Right ventricle myocardium superior (tissue), 1 donor: ENCODE results near the gene GTF2B. TPM values are rescaled to one million over a fixed set of nuclear protein-coding genes. Genes with fewer than 3 reads are reported as not detected.
"Not testable (repeated sequence)": the region's sequence is repeated elsewhere in the genome, so short reads cannot be mapped to it uniquely, and the experiment has no call there.

Source experiments
- ATAC-seq: fragments of 200-7000 bp; cut with Tn5 transposase; one replicate; pipeline ENCODE4 v1.9.1; 2020; ENCODE audit warnings: mild to moderate bottlenecking; ENCODE audit not compliant: poor library complexity
- DNase-seq: peaks from one replicate; pipeline ENCODE4 v3.0.0-alpha.2; 2020
- intact Hi-C: fragments of 100-400 bp; cut with DNase I; formaldehyde crosslinking; loops from one replicate; pipeline ENCODE4 v1.11.2; 2022
- total RNA-seq: library from RNA; stranded (reverse); fragmentation: NEBNext Ultra II Directional; extraction: Animal tissue kit (Norgen Biotek cat#: 25700); gene quantifications from one replicate; pipeline ENCODE4 v1.2.1, GENCODE V29; 2021
- donor health status: DM: no; HTN: yes; CAD: no; lungs with severe emphysema.

The GTF2B gene
- total RNA-seq, 1 donor from 2014 or later, result 11.1 TPM

DNA sequence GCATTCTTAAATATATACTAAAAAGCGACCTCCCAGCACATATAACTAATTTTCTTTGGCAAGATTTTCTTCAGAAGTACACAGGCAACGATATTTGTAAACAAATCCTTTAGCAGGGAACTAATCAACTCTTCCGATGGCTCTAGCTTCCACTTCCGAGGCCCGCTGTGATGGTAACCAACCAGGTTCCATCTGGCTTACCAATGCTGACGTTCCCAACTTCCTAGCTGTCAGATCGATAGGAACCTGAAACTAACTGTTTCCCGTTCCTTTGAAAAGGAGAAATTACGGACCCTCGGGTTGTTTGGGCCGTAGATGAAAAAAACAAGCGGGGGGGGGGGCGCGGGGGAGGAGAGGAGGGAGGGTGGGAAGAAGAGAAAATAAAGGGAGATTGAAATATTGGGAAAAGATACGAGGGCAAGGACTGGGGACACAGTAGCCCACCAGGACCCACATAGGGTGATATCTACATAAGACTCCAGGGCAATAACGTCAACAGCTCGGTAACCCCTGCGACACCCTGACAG lies 513 bp downstream of the GTF2B start:
- intact Hi-C loops, result no loop called here
- ATAC-seq, result peak; percentile 39
- no peak for DNase-seq

DNA sequence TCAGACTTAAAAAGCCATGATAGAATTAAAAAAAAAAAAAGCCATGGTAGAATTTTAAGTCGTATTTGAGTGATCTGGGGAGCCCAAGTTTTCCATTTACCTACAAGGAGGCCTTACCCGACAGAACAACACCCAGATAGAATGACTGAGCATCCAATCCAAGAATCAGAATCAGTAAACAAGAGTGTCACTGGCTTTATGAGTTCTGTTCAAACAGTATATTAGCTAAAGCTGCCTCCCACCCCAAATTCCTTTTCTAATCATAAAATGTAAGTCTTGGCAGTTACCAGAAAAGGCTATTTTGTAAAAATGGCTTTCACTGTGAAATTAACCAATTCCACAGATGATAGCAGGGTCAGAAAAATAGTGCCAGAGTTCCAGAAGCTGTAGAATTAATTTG lies 1.2 kb downstream of the GTF2B start:
- no peak for ATAC-seq
- no peak for DNase-seq
- intact Hi-C loops, result no loop called here

GRCh38 chr1:88888750-88889149 lies 2.6 kb downstream of the GTF2B start:
- intact Hi-C loops, result no loop called here
- ATAC-seq (no peak), DNase-seq (no peak)

DNA sequence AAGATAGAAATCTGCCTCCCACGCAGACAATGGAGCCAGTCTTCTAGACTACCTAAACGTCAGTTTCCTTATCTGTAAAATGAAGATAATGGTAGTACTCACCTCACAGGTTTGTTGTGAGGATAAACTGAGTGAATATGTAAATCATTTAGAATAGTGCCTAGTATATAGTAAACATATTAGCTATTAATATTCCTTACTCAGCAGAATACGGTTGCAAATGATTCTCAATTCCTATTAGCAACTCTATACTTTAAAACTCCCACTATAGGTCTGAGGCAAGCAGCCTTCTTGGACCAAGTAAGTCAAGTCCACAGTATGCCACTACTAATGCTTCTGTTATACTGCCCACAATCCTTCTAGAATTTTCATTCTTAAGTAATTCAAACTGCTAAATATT lies 5.4 kb downstream of the GTF2B start:
- intact Hi-C loops, result no loop called here

DNA sequence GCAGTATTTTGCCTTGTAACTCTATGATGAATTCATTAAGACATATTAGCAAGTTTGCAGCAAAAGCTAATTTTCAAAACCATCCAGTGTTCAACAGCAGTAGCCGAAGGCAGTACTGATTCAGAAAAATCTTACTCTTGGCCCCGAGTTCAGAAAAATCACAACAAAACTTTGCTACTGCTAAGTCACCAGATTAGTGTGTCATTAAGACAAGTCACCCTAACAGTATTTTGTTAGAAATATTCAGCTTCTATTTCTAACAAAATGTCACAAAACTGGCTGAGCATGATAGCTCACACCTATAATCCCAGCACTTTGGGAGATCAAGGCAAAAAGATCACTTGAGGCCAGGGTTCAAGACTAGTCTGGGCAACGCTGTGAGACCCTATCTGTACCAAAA lies 8.2 kb downstream of the GTF2B start:
- DNase-seq (no peak), ATAC-seq (no peak)
- intact Hi-C loops, result no loop called here

More for the DNA sequence above, 5.4 kb downstream of the GTF2B start:
- ATAC-seq, result no peak
- DNase-seq, result no peak

DNA sequence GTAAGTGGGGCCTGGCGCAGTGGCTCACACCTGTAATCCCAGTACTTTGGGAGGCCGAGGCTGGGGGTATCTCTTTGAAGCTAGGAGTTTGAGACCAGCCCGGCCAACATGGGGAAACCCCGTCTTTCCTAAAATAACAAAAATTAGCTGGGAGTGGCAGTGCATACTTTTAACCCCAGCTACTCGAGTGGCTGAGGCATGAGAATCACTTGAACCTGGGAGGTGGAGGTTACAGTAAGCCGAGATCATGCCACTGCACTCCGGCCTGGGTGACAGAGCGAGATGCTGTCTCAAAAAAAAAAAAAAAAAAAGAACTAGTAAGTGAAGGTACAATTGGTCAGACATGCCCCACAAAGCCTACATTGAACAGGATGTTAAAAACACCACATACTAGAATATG lies 10.7 kb downstream of the GTF2B start:
- ATAC-seq, intact Hi-C loops, DNase-seq: not testable (repeated sequence)

DNA sequence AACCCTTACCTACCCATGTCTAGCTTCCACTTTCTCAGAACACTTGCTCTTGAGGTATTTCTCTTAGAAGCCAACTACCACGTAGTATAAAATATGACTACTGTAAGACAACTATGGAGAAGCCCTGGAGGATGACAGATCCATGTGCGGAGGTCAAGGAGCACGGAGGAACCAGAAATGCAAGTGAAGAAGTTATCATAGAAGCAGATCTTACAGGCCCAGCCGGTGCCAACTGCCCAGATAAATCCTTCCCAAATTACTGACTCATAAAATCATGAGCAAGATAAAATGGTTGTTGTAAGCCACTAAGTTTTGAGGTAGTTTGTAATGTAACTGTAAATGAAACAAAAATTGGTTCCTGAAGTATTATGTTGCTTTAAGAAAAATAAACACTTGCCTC lies 12.6 kb downstream of the GTF2B start:
- DNase-seq (no peak), ATAC-seq (no peak)
- intact Hi-C loops, result loop anchor here (5.0 kb wide), 1 partner anchor 221 kb away; no protein-coding TSS in a partner anchor

GRCh38 chr1:88877911-88878310 lies 13.5 kb downstream of the GTF2B start:
- peak; percentile 30 for ATAC-seq
- no peak for DNase-seq
- intact Hi-C loops, result loop anchor here (5.0 kb wide), 1 partner anchor 221 kb away; no protein-coding TSS in a partner anchor

GRCh38 chr1:88877382-88877825 lies 14.0 kb downstream of the GTF2B start:
- peak; percentile 55 for ATAC-seq
- no peak for DNase-seq
- intact Hi-C loops, result loop anchor here (5.0 kb wide), 1 partner anchor 220 kb away; no protein-coding TSS in a partner anchor

DNA sequence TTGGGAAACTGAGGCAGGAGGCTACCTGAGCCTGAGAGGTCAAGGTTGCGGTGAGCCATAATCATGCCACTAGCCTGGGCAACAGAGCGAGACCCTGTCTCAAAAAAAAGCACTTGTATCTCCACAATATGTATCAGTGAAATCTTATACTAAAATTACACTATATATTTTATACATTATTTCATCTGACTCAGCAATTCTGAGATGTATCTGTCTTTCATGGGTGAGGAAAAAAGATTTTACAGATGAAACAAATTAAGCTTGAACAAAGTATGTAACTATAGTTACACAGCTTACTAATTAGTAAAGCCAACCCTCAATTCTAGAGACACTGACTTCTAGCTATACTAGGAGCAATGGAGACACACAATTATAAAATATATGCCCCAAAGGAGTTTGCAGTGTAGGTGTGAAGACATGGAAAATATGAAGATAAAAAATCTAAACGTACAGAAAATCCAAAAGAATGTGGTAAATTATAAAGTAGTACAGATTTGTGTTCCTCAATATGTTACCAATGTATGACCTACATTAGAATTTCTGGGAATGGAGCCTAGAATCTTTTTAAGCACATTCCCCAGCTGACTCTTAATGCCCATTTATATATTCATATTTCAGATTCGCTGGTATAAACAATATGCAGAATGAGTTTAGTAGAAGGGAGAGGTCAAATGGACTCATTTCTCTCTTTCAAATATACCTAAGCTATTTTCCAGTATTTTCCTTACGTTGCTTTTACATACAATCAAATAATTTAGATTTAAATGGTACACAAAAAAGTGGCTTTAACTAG lies 14.6 kb downstream of the GTF2B start:
- ATAC-seq (no peak), DNase-seq (no peak)
- intact Hi-C loops, result loop anchor here (5.0 kb wide), 1 partner anchor 219 kb away; no protein-coding TSS in a partner anchor

GRCh38 chr1:88875595-88875994 lies 15.8 kb downstream of the GTF2B start:
- ATAC-seq (no peak), DNase-seq (no peak)

GRCh38 chr1:88873737-88874349 lies 17.5 kb downstream of the GTF2B start:
- intact Hi-C loops, result no loop called here
- ATAC-seq (no peak), DNase-seq (no peak)

More at GRCh38 chr1:88875595-88875994, 15.8 kb downstream of the GTF2B start:
- intact Hi-C loops, result loop anchor here (5.0 kb wide), 1 partner anchor 218 kb away; no protein-coding TSS in a partner anchor

DNA sequence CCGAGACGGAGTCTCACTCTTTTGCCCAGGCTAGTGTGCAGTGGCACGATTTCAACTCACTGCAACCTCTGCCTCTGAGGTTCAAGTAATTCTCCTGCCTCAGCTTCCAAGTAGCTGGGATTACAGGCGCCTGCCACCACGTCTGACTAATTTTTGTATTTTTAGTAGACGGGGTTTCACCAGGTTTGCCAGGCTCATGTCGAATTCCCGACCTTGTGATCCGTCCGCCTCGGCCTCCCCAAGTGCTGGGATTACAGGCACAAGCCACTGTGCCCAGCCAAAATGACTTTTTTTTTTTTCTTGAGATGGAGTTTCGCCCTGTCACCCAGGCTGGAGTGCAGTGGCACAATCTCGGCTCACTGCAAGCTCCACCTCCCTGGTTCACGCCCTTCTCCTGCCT lies 21.7 kb downstream of the GTF2B start:
- DNase-seq, intact Hi-C loops, ATAC-seq: not testable (repeated sequence)

DNA sequence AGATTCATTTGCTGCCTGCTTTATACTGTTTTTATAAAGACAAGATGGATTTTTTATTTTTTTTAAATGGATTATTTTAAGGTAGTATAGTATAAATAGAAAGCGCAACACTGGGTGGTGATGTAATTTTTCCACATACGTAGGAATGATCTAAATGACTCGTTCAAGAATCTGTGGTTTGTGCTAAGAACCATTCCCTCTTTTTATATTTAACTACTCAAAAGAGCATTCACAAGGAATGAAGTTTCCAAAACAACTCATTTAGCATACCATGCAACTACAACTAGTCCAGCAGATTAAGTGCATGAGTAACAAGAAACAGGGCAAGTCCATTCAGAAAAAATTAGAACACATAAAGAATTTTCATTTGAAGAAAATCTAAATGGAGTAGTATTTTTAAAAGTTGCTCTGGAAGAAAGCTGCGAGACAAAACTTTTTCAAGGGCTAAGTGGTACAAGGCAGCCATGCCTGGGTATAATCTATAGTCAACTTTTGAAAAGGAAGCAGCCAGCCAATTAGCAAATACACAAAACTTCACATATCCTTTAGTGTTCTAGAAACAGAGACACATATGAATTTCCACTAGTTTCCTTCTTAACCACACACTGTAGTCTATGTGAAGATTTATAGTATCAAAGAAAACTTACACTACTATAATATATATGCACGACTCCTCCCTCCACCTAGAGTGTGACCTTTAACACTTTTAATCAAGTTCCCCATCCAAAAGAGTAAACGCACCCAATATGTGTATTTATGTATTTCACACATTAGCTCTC lies 23.4 kb downstream of the GTF2B start:
- ATAC-seq (no peak), DNase-seq (no peak)

DNA sequence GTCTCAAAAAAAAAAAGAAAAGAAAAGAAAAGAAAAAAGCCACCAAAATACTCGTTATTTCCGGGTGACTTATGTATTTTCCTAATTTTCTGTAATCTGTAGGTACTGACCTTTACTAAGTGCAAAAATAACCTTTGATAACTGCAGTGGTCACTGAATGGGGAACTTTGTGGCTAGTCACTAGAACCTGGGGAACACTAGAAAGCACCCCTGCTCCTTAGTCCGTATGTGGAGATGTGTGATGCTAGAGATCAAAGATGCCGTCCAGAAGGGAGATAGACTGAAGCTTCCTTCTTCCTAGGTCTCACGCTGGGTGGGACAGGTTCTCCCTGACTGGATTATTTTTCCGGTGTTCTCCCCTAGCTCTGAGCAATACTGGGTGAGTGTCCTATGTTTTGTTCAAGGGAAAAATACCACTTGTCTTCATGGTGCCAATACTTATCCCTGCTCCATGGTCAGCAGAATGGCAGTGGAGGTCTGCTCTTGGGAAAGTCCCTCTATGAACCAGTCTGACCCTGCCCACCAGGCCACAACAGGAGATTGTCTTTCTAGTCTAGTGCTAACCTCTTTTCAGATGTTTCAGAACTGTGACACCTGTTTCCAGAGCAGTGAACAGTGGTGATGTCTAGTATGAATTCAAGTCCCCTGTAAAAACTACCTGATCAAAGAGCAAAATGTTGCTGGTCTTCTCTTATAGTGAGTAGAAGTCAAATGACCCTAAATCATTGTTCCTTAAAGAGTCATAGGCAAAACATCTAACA lies 39.9 kb downstream of the GTF2B start:
- no peak for DNase-seq
- ATAC-seq, result no peak
- intact Hi-C loops, result no loop called here

More for the DNA sequence above, 23.4 kb downstream of the GTF2B start:
- intact Hi-C loops, result no loop called here

DNA sequence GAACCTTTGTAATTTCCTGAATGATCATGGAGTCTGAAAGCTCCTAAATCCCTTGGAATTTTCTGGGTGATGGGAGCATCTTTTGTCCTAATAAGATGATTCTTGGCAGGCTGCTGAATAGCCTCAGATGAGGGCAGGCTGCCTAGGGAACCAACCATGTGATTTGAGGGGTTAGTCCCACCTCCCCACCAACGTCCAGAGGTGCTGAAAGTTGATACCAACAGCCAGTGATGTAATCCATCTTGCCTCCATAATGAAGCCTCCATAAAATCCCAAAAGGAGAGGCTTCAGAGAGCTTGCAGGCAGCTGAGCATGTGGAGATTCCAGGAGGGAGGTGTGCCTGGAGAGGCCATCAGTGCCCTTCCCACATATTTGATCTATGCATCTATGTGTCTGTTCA lies 43.7 kb downstream of the GTF2B start:
- no peak for ATAC-seq
- no peak for DNase-seq
- intact Hi-C loops, result no loop called here

GRCh38 chr1:88825721-88826120 lies 65.6 kb downstream of the GTF2B start:
- intact Hi-C loops, result no loop called here
- ATAC-seq (no peak), DNase-seq (no peak)

- intact Hi-C loops, DNase-seq, ATAC-seq: not testable (repeated sequence)
These were observed 71.7 kb downstream of the GTF2B start for GRCh38 chr1:88819642-88820041.
